GM21390 (cell line): ENCODE results near the gene NTRK2.

Experiments
- ATAC-seq: cut with Tn5 transposase; IDR thresholded peaks from one replicate; pipeline ENCODE4 v1.9.1; 2021; ENCODE audit not compliant: unreplicated experiment

NTRK2 gene

DNA sequence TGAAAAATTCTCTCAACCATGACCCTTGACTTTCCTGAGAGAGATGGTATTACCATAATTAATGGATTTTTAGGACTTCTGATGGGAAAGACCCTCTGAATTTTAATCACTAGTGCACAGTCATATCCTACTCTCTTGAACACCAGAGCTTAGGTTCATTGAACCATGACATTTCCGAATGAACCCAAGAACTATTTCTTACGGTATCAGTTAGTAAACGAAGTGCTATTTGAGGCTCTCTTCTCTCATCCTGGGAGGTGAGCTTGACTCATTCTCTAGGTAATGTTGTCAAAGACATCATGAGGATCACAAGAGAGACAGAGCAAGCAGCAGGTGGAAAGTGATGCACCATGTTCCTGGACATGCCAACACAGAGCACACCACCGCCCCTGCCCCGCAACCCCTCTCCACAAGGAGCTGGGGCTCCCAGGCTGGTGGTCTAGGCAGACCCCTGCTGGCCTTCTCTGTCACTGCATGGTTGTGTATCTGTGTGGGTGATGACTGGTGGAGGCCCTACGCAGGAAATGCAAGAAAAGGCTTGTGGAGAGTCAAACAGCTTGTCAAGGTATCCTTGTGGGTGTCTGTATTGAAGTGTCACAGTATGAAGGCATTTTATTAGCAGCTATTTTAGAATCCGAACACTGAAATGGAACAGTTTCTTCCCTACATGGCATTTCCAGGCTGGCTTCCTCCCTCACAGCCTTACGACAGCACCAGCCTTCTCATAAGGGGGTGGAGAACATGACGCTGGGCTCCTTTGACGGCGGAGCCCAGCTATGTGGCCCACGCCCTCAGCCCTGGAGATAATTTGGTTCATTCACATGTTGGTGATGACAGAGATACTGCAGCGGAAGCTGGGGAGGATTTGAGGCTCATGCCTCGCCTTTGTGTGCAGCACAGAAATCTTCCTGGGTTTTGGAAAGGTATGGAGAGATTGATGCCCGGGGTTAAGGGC is 297.6 kb downstream of the NTRK2 start:
- ATAC-seq = no peak

DNA sequence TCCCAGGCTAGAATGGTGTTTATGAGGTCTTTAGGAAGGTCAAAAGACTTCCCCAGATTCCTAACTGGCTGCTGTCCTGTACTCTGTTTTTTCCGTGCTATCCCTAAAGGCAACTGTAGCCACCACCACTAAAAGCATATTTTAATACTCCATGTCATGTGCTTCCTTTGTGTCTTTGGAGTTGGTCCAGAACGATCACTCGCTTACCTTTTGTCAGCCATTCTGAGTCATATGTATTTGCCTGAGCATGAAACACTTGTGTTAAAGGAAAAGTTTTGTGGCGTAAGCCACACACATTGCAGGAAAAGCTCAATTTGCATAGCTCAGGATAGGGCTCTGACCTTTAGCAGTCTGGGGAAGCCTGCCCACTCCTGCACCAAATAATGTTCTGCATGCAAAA is 299.6 kb downstream of the NTRK2 start:
- no peak for ATAC-seq

DNA sequence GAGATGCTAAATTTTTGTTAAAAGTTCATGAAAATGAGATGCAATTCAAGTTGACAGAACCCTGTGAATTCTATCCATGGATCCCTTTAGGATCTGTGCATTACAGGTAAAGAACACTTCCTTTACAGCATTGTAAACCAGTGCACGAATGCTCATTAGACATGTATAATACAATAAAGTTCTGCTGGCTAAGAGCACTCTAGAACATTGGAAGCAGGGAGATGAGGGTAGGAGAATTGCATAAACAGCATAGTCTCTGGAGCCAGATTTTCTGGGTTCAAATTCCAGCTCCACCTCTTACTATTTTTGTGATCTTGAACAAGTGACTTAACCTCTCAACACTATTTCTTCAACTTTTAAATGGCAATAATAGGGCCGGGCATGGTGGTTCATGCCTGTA is 300.2 kb downstream of the NTRK2 start:
- no peak for ATAC-seq

DNA sequence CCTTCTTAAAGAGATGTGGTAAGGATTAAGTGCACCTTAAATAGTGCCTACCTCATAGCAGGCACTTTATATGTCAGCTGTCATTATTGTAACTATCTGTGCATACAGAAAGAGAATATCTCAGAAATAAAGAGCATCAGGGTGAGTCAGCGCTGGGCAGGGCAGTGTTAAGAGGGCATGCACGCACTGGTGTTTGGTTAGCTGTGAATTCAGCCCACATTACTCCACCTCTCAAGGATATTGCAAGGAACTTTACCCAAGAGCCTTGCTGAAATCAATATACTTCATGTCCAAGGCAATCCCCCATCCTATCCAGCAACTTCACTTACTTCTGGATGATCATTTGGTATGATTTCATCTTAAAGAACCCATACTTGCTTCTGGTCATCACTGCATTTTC is 300.9 kb downstream of the NTRK2 start:
- no peak for ATAC-seq

DNA sequence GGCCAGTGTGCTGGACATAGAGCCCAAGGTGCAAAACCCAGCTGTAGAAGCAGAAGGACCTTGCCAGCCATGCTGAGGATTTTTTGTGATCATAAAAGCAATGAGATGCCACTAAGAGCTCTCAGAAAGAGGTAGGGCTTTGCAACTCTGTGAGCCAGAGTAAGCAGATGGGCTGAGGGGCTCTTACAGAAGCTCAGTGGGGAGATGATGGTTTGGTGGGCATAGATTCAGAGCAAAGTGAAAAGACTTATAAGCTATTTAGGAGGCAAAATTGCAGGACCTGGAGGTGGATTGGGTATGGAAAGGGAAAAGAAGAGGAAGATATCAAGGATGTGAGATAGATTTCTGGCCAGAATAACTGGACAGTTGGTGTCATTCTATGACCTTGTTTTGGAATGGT is 302.0 kb downstream of the NTRK2 start:
- no peak for ATAC-seq

DNA sequence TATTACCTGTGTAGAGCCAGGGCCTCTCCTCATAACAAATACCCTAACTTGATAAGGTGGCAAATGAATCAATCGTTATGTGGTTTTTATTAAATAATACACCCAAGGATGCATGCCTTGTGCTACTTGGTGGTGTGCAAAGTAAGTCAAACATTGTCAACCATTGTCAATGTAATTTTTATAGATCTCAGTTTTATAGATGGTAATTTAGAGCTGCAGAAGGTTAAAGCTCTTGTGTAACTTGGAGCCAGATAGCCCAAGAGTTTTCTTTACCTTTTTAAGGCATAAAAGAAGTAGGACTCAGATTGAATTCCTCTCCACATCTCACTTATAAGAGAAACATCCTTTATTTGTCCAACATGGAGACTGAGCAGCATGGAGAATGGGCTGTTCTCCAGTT is 304.7 kb downstream of the NTRK2 start:
- ATAC-seq = no peak

DNA sequence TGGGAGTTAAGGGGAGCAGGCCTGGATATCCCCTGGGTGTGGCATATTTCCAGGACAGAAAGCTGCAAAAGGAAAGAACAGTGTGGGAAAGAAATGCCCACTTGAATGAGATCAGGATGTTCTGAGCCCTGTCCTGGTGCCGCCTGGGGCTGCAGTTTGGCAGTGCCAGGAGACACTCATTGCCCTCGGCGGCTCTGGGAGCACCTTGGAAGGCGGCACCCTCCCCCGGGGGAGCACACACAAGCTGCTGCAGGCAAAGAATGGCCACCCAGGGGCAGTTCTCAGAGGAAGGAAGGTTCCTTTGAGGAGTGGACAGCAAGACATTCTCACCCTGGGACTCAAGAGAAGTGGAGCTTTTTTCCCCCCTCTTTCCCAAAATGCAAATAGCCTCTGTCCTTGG is 305.3 kb downstream of the NTRK2 start:
- ATAC-seq = no peak

DNA sequence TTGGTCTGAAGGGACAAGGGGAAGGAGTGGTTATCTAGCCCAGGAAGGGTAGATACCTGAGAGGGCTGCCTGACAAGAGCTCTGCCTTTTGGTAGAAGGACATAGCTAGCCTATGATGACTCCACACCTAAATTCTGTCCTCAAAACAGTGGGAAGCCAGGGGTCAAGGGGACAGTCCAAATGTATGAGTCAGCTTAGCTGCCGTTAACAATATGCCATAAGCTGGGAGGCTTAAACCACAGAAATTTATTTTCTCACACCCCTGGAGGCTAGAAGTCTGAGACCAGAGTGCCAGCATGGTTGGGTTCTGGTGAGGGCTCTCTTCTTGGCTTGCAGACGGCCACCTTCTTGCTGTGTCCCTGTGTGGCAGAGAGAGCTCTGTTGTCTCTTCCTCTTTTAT is 306.4 kb downstream of the NTRK2 start:
- no peak for ATAC-seq

DNA sequence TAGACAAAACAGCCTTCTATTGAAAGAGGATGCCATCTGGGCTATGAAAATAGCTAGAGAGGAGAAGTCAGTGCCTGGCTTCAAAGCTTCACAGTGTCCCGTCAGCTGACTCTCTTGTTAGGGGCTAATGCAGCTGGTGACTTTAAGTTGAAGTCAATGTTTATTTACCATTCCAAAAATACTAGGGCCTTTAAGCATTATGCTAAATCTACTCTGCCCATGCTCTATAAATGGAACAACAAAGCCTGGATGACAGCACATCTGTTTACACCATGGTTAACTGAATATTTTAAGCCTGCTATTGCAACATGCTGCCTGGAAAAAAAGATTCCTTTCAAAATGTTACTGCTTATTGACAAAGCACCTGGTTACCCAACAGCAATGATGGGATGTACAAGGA is 309.1 kb downstream of the NTRK2 start:
- ATAC-seq = no peak

DNA sequence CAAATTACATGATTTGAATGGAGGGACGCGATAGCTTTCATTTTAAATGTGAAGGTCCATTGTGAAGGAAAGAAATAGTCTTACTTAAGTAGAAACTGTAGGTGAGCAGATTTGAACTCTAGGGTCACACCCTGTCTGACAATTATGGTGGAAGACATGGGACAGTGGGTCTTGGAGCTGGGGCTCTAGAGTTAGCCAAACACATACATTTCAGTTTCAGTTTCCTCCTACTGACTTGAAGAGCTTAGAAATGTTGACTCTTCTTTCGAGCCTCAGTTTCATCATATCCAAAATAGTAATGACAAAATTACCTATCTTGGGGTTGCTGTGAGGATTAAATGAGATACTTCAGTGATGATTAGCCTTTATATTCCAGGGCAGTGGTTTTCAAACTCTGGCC is 314.2 kb downstream of the NTRK2 start:
- no peak for ATAC-seq

DNA sequence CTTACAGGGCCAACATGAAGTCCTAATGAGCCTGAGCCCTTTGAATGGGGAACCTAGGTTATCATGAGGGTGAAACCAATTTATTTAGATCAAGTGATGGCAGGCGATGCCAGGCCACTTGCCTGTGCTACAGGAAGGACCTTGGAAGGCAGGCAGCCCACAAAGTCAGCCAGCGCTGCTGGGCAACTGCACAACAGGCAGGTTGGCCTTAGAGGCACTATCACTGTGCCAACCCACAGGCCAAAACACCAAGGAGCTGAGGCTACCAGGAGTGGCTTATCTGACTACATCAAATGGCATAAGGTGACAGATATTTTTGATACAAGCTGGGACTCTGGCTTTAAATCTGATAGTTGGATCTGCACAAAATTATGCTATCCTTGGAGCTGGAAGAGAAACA is 319.1 kb downstream of the NTRK2 start:
- ATAC-seq = no peak

DNA sequence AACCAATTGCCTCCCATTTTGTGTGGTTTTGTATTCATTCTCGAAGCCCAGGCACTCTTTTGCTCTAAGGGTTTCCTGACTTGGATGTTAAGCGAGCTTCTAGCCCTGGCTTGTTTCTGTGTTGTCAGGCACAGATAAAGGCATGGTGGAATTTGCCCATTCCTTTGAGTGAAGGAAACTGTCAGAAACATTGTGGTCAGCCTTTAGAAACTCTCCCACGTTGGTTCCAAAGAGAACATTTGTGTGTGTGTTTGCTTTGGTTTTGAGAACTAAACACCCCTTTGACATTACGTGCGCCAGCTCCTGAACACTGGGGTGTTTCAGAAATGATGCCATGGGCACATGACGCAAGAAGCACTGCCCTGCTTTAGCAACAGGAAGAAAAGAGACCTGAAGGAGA is 320.9 kb downstream of the NTRK2 start:
- no peak for ATAC-seq

DNA sequence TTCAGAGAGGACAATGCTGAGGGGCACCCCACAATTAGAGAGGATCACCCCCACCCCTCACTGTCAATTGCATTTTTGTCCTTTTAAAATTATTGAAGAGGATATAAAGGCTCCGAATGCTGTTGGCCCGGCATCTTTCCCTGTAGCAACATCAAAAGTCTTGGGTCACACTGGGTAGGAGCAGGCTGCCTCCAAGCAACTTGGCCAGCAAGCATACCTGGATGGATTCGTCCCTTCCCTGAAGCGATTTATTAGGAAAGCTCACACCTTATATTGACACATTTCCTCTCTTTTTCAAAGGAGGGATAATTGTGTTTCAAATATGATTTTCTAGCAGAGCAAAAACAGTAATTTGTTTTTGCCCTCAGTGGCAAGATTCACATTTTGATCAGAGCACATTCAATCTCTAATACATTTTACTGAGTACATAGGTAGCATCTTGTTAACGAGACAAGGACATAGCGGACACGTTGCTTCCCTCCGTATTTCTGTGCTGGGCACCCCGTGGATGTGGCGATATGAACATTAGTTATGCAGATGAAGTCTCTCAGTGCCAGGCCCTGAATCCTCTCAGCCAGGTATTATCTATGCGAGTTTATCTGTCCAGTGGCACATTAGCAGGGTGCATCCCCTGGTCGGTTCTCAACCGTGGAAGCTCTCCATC is 321.5 kb downstream of the NTRK2 start:
- ATAC-seq = no peak

DNA sequence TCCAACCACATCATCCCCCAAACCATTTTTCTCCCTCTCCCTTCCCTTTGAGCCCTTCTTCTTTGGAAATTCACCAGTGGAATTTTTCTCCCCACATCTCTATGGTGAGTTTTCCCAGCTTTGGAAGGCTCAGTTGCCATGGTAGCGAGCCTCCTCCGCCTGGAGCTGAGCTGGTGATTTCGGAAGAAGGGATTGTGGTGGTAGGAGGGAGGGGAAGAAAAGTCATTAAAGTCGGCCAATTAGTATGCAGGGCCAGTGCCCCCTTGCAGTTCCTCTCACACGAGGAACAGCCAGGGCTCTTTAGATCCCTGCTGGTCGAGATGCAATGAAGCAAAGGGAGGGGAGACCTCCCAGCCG is 322.0 kb downstream of the NTRK2 start:
- no peak for ATAC-seq

DNA sequence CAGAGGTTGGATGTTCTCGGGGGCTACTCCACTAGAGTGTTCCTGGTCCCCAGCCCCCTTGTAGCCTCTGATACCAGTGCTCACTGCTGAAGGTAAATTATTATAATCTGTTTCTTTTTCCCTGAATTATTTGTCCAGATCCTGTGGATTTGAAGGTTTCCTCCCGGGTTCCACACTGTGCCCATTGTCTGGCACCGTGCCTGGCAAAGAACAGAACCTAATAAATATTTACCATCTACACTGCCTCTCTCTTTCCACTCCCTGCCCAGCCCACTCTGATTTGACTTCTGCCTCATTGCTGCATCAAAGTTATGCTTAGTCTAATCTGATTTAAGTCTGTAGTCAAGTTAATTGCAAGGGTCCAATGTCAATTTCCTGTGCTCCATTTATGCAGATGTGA is 322.9 kb downstream of the NTRK2 start:
- no peak for ATAC-seq

DNA sequence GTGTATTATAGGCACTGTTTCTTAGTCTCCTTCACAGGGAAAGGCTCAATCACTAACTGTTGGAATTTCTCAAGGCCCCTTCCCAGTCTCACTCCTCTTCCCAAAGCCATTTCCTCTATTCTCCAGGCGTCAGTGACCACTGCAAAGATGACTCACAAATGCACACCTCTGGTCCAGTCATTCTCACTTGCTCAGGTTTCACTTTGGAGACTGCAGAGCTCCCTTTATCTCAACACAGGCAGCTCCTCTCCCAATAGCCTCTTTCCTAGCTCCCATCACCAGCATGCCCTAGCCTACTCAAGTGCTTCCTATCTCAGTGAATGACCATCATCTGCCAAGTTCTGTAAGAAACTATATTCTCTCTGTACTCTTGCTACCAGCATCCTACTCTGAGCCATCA is 323.6 kb downstream of the NTRK2 start:
- no peak for ATAC-seq

DNA sequence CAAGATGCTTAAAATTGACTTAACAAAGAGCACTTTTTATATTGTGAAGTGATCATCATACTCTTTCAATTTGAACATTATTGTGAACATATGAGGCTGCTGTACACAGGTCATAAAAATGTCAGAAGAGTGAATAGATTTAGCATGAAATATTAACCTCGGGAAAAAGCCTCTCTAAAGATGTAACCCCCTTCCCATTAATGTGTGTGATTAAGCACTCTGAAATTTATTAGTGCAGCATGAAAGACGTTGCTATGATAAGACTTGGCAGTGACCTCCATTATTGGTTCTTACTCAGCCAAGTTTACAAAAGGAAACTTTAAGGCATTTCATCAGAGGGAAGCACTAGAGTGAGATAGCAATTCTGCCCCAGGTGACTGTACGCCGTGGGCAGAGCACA is 326.5 kb downstream of the NTRK2 start:
- ATAC-seq = no peak

DNA sequence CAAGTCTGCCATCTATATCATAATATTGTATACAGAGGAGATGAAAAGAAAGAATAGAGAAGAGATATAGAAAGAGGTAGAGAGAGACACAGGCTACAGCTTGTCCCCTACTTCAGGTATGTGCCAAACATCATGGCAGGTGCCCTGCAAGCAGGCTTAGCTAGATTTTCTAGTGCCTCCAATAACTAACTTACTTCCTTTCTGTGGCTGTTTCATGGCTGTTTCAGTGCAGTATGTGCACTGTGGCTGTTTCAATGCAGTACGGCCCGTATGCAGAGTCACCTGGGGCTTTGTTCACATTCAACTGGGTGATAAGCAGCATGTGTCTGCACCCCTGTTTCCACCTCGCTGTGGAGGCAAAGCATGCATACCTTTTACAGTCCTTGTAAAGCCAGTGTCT is 327.2 kb downstream of the NTRK2 start:
- ATAC-seq = no peak

DNA sequence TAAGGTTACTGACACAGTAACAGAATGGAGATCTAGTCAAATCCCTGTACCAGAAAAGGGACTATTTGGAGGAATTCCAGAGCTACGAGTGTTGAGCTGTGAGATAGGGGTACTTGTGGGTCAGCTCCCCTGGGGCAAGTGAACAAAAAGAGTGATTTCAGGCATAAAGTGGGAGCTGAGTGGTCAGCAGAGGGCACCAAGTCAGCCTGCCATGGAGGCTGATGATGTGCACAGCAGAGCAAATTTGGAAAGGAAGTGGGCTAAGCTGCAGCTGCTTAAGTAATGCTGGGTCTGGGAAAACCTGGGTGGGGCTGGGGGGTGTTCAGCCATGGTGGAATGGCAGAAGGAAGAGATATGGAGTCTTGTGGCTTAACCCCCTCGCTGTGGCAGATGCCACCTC is 327.9 kb downstream of the NTRK2 start:
- no peak for ATAC-seq

DNA sequence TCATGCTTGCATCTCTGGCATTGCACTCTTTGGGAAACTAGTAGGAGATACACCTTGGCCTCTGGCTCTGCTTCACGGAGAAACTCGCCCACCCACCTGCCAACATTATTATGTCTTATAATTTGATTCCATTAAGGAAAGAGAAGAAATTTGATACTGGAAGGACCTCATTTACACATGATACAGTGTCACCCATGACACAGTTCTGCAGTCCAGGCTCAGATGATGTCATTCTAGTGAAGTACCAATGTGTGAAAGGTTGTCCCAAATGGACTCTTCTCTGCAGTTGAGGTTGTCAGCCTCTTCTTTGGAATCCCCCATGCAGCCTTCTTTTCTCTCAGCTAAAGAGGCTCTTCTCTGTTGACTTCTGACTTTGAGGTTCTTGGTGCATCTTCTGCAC is 329.1 kb downstream of the NTRK2 start:
- no peak for ATAC-seq

DNA sequence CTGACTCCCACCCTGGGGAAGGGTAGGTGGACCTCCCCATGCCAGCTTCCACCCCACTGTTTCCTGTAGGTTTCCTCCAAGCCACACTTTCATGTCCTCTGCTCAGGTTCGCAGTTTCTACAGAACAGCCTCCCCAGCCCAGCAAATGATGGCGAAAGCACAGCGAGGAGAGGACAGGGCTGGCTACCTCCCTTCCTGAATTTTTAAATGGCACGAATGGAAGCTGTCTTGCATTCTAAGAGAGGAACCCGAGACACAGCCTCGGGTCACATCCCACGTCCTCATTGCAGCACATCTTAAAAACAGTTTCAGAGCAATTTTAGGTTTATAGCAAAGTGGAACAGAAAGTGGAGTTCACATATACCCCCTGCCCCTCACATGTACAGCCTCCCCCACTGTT is 330.3 kb downstream of the NTRK2 start:
- ATAC-seq = no peak

DNA sequence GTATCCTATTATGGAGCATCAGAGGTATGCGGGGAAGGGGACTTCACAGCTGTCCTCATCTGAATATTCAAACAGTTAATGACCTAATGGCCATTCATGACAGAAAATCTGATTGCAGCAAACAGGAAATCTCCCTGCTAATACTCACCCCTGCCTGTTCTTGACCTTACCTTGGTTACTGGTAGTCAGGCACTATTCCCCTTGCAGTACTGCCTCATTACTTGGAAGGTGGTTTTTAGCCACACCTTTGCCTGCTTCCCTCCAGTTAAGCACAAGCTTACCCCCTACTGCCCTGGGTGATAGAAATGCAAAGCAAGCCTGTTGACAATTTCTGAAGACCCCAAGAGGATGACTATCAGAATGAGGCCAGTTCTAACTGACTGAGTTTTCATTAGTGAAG is 332.4 kb downstream of the NTRK2 start:
- ATAC-seq = no peak
